NCI-H2029 (cell line): ENCODE measurements around the gene TAOK2.
"Not testable (repeated sequence)": the region's sequence is repeated elsewhere in the genome, so short reads cannot be mapped to it uniquely, and the experiment has no call there.

Experiments
- DNase-seq: peaks from one replicate; lab custom pipeline; 2025; lab: John Stamatoyannopoulos, UW

The TAOK2 gene

GRCh38 chr16:30023586-30023985 is 49.9 kb downstream of the TAOK2 start:
- no peak for DNase-seq

DNA sequence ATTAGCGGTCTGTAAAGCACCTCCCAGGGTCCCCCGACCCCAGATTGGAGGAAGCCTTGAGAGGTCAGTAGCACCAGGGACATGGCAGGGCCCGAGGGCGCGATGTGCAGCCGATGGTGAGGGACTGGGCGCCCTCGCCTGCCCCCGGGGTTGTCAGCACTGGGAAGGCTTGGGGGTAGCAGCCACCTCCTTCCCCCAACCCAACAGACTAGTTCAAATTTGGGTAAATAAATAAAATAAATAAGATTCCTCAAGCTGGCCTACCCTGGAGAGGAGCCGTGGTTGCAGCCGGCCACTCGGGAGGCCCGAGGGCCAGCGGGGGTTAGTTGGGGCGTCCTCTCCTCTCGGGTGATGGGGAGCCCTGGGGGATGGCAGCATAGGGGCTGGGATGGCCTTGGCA is 50.8 kb downstream of the TAOK2 start:
- no peak for DNase-seq

DNA sequence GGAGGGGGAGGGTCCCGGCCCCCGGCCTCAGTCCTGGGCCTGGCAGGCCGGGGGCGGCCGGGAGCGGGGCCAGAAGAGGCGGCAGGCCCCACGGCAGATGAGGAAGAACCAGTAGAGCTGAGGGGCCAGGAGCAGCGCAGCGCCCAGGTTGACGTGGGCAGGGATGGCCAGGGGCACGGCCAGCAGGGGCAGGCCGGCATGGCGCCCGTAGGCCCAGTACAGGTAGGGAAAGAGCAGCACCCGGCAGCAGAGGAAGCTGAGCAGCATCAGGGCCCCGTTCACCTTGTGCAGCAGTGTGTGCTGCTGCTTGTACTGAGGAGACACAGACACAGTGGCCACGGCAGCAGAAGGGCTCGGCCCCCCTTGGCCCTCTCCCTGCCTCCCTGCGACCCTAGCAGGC is 51.5 kb downstream of the TAOK2 start:
- no peak for DNase-seq

DNA sequence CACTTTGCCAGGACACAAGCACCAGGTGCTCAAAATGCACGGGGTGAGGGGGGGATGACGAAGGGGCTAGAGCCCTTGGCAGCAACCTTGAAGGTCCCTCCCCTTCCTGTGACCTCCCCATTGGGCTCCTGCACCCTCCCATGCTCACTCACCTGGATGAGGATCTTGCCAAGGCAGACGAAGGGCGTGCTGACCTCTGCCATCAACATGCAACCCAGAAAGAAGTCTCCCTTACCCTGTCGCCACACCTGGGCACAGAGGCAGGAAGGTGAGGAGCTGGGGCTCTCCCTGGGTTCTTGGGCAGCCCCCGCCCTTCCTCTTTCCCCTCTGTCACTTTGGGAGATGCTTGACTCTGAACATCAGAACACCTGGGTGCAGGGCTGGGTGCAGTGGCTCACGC is 51.9 kb downstream of the TAOK2 start:
- no peak for DNase-seq

DNA sequence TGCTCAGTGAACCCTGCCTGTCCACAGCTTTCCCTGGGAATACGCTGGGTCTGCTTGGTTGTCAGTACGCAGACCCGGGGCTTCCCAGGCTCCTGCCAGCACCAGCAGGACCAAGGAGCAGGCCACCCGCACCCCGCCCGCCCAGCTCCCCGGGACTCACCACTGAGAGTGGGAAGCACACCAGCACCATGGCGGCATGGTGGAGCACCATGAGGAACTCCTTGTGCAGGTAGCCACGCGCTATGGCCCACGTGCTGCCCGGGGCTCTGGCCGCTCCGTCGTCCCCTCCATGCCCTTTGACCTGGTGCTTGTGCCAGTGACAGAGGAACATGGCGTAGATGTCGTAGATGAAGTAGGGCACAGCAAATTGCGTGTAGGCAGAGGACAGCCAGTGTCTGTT is 52.8 kb downstream of the TAOK2 start:
- no peak for DNase-seq

GRCh38 chr16:30027588-30028437 is 54.1 kb downstream of the TAOK2 start:
- DNase-seq = no peak

DNA sequence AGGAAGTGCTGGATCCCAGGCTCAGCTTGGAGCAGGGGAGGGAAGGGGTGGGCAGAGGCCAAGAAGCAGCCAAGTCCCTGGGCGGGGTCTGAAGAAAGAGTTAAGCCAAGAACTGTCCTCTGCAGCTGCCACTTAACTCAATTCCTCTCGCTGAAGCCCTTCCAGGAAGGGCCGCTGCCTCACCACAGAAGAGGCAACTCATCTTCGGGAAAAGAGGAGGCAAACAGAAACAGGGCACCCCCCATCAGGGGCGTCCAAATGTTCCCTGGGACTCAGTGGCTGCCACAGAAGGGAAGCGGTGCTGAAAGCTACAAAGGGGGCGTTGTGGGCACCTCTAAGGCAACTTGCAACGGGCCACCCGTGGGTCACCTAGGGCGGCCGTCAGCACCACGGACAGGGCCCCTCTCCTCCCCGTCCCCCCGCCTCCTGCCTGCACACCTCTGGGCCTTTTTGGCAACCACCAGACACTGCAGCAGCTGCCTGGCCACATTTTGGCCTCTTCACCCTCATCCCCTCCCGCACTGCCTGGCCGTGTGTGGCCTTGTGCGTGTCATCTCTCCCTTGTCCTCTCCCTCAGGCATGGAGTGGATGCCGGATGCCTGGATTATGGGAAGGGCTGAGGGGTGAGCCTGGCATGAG is 54.9 kb downstream of the TAOK2 start:
- DNase-seq = no peak

DNA sequence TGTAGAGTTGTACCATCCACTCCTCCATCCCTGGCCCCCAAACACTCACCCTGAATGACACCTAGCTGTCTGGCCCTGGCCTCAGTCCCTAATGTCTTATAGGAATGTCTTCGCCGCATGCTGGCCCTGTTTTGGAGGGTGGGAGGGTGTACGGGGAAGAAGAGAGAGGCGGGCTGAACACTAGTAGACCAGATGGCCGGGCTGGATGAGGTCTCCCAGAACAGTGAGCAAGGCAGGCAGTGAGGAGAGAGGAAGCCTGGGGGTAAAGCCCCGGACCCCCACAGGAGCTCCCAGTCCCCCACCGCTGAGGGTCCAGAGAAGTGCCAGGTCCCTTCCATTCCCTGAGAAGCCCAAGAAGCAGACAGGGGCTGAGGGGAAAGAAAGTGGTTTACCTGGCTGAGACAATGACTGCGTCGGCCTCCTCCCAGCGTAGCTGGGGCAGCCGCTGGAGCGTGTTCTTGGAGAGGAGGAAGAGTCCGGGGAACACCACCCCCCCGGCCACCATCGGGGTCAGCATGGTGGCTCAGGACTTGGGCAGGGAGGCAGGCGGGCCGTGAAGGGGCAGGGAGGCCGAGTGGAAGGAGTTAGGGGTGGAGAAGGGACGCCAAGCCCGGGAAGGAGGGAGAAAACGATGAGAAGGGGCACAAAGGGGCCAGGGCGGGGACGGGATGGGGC is 56.5 kb downstream of the TAOK2 start:
- DNase-seq = no peak

GRCh38 chr16:30030841-30031413 is 57.3 kb downstream of the TAOK2 start, which contains the start of gene TLCD3B:
Gene TLCD3B (minus strand): TSS chr16:30031271. CDS start chr16:30030527, 744 bp downstream.
- no peak for DNase-seq

- DNase-seq = no peak
Measured at GRCh38 chr16:30031477-30031918, 57.8 kb downstream of the TAOK2 start.

DNA sequence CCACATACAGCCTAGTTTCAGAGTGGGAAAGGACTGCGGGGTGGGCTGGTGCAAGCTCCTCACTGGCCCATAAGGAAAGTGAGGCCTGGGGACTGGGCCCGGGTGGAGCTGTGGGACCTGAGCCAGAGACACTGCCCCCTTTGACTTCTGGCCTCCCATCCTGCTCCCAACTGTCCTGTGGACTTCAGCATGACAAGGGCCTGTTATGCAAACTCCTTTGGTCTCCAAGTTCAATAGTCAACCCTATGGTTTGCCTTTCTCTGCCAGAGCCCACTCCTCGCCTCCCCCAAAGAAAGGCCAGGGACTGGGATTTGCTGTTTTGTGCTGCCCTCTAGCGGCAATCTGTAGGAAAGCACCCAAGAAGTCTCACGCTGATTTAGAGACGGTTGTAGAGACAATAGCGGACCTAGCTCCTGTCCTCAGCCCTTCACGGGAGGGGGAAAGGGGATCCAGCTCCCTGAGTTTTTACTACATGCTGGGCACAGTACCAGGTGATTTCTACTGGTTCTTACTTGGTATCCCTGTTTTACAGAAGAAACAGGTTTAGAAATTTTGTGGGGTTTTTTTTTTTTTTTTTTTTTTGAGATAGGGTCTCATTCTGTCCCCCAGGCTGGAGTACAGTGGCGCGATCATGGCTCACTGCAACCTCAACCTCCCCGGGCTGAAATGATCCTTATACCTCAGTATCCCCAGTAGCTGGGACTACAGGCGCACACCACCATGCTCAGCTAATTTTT is 58.6 kb downstream of the TAOK2 start:
- DNase-seq = peak; percentile 45

DNA sequence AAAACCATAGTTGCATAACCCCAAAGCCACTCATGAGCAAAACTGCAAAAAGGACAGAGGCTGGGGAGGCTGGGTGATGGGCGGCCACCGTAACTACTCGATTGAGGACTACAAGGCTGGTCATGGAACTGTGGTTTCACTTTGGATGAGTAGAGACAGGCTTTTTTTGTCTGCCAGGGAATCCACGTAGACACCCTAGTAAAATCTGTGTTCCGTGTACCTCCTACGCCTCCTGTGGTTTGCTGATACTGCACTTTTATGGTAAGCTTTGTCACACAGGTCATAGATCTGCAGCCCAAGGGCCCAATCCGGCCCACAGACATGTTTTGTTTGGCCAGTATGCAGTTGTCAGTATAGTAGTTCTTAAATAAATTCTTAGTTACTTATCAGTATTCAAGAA is 59.6 kb downstream of the TAOK2 start:
- no peak for DNase-seq

DNA sequence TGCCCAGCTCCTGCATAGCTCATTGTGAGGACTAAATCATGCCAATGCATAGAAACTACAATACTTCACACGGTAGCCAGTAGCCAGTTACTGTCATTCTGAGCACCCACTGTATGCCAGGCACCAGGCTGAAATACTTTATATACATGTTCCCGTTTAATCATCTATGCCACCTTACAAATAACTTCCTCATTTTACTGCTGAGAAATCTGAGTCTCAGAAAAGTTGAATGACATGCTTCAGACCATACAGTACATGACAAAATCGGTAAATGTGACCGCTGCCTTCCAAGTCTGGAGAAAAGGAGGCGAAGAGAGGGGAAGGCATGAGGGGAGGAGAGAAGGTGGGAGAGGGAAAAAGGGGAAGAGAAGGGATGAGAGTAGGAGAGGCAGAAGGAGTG is 66.6 kb downstream of the TAOK2 start:
- no peak for DNase-seq

- not testable (repeated sequence) for DNase-seq
Measured at GRCh38 chr16:30040690-30041089, 67.0 kb downstream of the TAOK2 start.

- DNase-seq = no peak
Measured at GRCh38 chr16:30041841-30042240, 68.2 kb downstream of the TAOK2 start.
